Measurements from ENCODE around the gene THEMIS2.

GRCh38 chr1:27887215-27888021 is 15.1 kb downstream of the THEMIS2 start:
- TF ChIP-seq POLR2A (IDR thresholded peaks at IDR 0.05; ENCODE audit: low read length) (no peak), GATA1 (IDR thresholded peaks at IDR 0.05; ENCODE audit: low read depth, low read length) (no peak)
